GM21360 (cell line): ENCODE measurements around the gene CHIT1.
"Not testable (repeated sequence)": the region's sequence is repeated elsewhere in the genome, so short reads cannot be mapped to it uniquely, and the experiment has no call there.

Source experiments
- ATAC-seq: cut with Tn5 transposase; IDR thresholded peaks from one replicate; pipeline ENCODE4 v1.9.1; 2021; ENCODE audit warnings: mild to moderate bottlenecking, moderate library complexity; ENCODE audit not compliant: unreplicated experiment

The CHIT1 gene

GRCh38 chr1:203266140-203266539 is 36.7 kb upstream of the CHIT1 start:
- not testable (repeated sequence) for ATAC-seq

- ATAC-seq = no peak
Observed at GRCh38 chr1:203265541-203265940, 36.1 kb upstream of the CHIT1 start.

- no peak for ATAC-seq
Observed at GRCh38 chr1:203264052-203264501, 34.6 kb upstream of the CHIT1 start.

GRCh38 chr1:203263496-203263895 is 34.0 kb upstream of the CHIT1 start:
- ATAC-seq = no peak

GRCh38 chr1:203256636-203257035 is 27.2 kb upstream of the CHIT1 start:
- not testable (repeated sequence) for ATAC-seq

GRCh38 chr1:203254782-203255181 is 25.3 kb upstream of the CHIT1 start:
- ATAC-seq = not testable (repeated sequence)

- no peak for ATAC-seq
Observed at GRCh38 chr1:203252678-203253077, 23.2 kb upstream of the CHIT1 start.

GRCh38 chr1:203251466-203251865 is 22.0 kb upstream of the CHIT1 start:
- ATAC-seq = no peak

- no peak for ATAC-seq
Observed at GRCh38 chr1:203250911-203251310, 21.4 kb upstream of the CHIT1 start.

GRCh38 chr1:203244776-203245175 is 15.3 kb upstream of the CHIT1 start:
- ATAC-seq = no peak

- ATAC-seq = not testable (repeated sequence)
Observed at GRCh38 chr1:203241708-203242107, 12.2 kb upstream of the CHIT1 start.

- no peak for ATAC-seq
Observed at GRCh38 chr1:203239526-203240305, 10.2 kb upstream of the CHIT1 start.

GRCh38 chr1:203239081-203239480 is 9.6 kb upstream of the CHIT1 start:
- ATAC-seq = no peak

- no peak for ATAC-seq
Observed at GRCh38 chr1:203238535-203238934, 9.1 kb upstream of the CHIT1 start.

- not testable (repeated sequence) for ATAC-seq
Observed at GRCh38 chr1:203234901-203235300, 5.4 kb upstream of the CHIT1 start.

- ATAC-seq = no peak
Observed at GRCh38 chr1:203228670-203229069, 803 bp downstream of the CHIT1 start.

- no peak for ATAC-seq
Observed at GRCh38 chr1:203227371-203228083, 1.9 kb downstream of the CHIT1 start.

- ATAC-seq = no peak
Observed at GRCh38 chr1:203225071-203225470, 4.4 kb downstream of the CHIT1 start.

GRCh38 chr1:203223012-203223775 is 6.3 kb downstream of the CHIT1 start:
- no peak for ATAC-seq

- ATAC-seq = no peak
Observed at GRCh38 chr1:203219934-203220333, 9.5 kb downstream of the CHIT1 start.

GRCh38 chr1:203219171-203219570 is 10.3 kb downstream of the CHIT1 start:
- no peak for ATAC-seq
